Measurements from ENCODE around the gene HIRIP3. TPM values are rescaled to one million over a fixed set of nuclear protein-coding genes. Genes with fewer than 3 reads are reported as not detected.

HIRIP3 gene
- total RNA-seq, 4 donors from 2014 or later: 5.8 to 15.1 (median 13.1) TPM

DNA sequence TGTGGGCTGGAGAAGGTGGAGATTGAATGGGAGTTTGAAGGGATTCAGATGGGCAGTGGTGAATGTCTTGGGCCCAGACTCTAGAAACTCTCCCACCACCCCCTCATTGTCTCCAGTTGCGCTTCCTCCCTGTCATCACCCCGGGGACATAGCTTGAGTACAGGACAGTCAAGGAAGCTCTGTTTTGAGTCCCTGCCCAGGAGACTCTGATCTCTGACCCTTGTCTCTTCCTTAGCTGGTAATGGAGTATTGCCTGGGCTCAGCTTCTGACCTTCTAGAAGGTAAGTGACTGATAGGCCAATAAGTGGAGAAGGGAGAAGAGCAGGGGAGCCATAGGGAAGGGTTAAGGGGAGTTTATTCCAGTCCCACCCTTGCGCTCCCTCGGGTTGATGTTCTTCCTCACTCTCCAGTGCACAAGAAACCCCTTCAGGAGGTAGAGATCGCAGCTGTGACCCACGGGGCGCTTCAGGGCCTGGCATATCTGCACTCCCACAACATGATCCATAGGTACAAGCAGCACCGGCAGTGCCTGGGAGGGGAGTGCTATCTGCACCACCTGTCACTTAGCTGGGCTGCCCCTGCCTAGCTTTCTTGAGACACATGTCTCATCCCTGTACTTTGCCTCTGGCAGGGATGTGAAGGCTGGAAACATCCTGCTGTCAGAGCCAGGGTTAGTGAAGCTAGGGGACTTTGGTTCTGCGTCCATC is 16.7 kb downstream of the HIRIP3 start:
- H3K27me3 ChIP-seq: no peaks in the 10 kb centered on the region
- H3K4me1 ChIP-seq: peaks cover 0 to 32% (median 12%) of the 10 kb centered on the region in 4 donors
- H3K36me3 ChIP-seq: peaks cover 0 to 62% (median 0%) of the 10 kb centered on the region in 3 donors
- H3K27ac ChIP-seq: peak overlapping the region in 3 of 4 donors; percentile 2 to 63 (median 62)
- no peak for TF ChIP-seq POLR2A (IDR thresholded peaks at IDR 0.05)
- TF ChIP-seq, protein P1, sequence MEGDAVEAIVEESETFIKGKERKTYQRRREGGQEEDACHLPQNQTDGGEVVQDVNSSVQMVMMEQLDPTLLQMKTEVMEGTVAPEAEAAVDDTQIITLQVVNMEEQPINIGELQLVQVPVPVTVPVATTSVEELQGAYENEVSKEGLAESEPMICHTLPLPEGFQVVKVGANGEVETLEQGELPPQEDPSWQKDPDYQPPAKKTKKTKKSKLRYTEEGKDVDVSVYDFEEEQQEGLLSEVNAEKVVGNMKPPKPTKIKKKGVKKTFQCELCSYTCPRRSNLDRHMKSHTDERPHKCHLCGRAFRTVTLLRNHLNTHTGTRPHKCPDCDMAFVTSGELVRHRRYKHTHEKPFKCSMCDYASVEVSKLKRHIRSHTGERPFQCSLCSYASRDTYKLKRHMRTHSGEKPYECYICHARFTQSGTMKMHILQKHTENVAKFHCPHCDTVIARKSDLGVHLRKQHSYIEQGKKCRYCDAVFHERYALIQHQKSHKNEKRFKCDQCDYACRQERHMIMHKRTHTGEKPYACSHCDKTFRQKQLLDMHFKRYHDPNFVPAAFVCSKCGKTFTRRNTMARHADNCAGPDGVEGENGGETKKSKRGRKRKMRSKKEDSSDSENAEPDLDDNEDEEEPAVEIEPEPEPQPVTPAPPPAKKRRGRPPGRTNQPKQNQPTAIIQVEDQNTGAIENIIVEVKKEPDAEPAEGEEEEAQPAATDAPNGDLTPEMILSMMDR (IDR thresholded peaks at IDR 0.05): no peak
- H3K4me3 ChIP-seq: no peak overlapping the region
- H3K9me3 ChIP-seq: no peaks in the 10 kb centered on the region
- peak in 1 of 3 donors; percentile 62 for DNase-seq

DNA sequence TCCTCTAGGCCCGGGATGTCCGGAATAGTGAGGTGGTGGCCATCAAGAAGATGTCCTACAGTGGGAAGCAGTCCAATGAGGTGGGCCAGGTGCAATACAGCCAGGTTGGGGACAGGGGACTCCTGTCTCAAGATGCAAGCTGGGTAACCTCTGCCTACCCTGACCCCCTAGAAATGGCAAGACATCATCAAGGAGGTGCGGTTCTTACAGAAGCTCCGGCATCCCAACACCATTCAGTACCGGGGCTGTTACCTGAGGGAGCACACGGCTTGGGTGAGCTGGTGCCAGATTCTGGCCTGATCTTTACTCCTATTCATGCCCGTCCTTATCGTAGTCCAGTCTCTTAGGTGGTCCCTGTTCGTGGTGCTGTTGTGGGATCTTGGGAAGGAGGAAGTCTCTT is 17.3 kb downstream of the HIRIP3 start:
- Histone ChIP-seq H3K27ac (peak overlapping the region in 3 of 4 donors; percentile 2 to 63 (median 62)), H3K9me3 (no peaks in the 10 kb centered on the region), H3K36me3 (peaks cover 0 to 56% (median 0%) of the 10 kb centered on the region in 3 donors), H3K4me3 (no peak overlapping the region), H3K4me1 (peaks cover 0 to 35% (median 12%) of the 10 kb centered on the region in 4 donors), H3K27me3 (no peaks in the 10 kb centered on the region)
- no peak for TF ChIP-seq POLR2A (IDR thresholded peaks at IDR 0.05)
- TF ChIP-seq, protein P1 (IDR thresholded peaks at IDR 0.05): no peak
- DNase-seq: no peak

DNA sequence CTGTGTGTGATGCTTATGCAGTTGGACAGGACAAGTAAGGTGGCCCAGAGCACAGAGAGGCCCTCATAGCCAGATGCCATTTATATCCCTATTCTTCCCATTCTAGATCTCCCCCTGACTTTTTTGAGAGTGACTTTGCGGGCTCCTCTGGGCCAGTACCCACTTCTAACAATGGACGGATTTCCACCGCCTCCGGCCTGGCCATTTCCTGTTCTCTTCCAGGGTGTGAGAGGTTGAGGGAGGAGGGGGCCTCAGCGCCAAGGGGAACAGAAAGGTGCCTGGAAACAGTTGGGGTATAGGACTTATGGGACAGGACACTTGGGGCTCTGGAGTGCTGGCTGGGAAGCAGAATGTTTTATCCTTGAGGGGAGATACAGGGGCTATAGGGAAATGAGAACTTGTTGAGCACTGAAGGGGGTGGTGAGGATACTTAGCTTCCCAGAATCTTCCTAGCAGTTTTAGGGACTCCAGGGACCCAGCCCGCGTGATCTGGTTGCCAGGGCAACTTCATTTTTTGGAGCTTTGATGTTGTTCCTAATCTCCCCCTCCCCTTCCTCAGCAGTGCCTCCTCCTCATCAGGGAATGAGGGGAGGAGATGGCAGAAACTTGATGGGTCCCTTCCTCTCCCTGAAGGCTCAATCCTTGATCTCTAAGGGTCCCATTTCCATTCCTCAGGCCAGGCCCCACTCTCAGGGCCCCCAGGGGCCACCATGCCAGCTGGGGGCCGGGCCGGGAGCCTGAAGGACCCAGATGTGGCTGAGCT is 18.2 kb downstream of the HIRIP3 start:
- TF ChIP-seq, protein P1 (IDR thresholded peaks at IDR 0.05): no peak
- no peak for TF ChIP-seq POLR2A (IDR thresholded peaks at IDR 0.05)
- Histone ChIP-seq H3K36me3 (peaks cover 0 to 47% (median 0%) of the 10 kb centered on the region in 3 donors), H3K4me3 (peak overlapping the region in 1 of 4 donors; percentile 88), H3K4me1 (peaks cover 0 to 38% (median 12%) of the 10 kb centered on the region in 4 donors), H3K27ac (peak overlapping the region in 2 of 4 donors; percentile 62 to 63), H3K9me3 (no peaks in the 10 kb centered on the region), H3K27me3 (no peaks in the 10 kb centered on the region)
- no peak for DNase-seq

DNA sequence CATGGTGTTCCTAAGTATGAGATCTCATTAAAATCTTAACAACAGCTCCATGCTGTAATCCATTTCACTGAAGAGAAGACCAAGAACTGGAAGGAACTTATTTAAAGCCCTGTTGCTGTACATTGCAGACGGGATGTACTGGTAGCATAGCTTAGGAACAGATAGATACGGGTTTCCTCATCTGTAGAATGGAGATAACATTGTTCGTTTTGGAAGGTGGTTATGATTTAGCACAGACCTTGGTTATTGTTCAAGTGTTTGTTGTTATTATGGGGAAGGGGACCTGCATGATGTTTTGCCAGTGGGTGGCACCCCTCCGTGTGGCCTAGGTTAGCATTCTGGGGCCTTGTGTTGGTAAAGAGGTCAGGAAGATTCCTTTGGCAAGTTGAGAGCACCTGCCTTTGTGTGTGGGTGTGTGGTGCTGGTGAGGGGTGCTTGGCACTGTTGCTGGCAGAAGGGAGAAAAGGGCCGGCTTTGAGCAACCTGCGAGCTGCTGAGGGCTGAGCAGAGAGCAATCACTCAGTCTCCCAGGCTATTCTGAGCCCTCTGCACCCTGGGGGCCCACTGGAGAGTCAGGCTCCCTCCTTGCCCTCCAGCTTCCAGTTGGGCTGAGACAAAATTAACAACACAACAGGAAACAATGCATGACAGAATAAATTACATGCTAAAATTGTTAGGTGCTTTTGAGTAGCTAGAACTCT is 19.5 kb downstream of the HIRIP3 start:
- Histone ChIP-seq H3K4me3 (peak overlapping the region in 2 of 4 donors; percentile 72 to 88), H3K9me3 (no peaks in the 10 kb centered on the region), H3K27me3 (no peaks in the 10 kb centered on the region), H3K4me1 (peaks cover 0 to 38% (median 12%) of the 10 kb centered on the region in 4 donors), H3K36me3 (peaks cover 0 to 43% (median 0%) of the 10 kb centered on the region in 3 donors), H3K27ac (peak overlapping the region in 1 of 4 donors; percentile 47)
- DNase-seq: no peak
- TF ChIP-seq, protein P1 (IDR thresholded peaks at IDR 0.05): no peak
- TF ChIP-seq POLR2A (IDR thresholded peaks at IDR 0.05): no peak

DNA sequence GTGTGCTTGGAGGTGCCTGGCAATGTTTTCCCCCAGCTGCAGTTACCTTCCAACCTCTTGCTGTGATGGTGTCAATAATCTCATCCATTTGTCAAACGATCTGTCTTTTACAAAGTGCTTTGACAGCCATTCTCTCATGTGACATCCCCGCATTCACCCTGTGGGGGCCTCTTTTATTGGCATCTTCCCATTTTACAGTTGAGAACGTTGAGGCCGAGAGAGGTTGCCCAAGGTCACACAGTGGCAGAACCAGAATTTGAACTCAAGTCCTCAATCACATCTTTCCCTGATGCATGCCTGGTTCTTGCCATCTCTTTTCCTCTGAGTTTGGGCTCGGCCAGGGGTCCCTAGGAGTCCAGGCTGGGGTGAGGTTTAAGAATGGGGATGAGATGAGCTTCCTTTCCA is 20.3 kb downstream of the HIRIP3 start:
- H3K27ac ChIP-seq: peak overlapping the region in 2 of 4 donors; percentile 86 to 87

More for the DNA sequence above, 20.3 kb downstream of the HIRIP3 start:
- no peaks in the 10 kb centered on the region for H3K9me3 ChIP-seq
- TF ChIP-seq, protein P1 (IDR thresholded peaks at IDR 0.05): no peak
- TF ChIP-seq POLR2A (IDR thresholded peaks at IDR 0.05): no peak
- H3K27me3 ChIP-seq: no peaks in the 10 kb centered on the region
- DNase-seq: no peak
- peaks cover 0 to 38% (median 12%) of the 10 kb centered on the region in 4 donors for H3K4me1 ChIP-seq
- H3K4me3 ChIP-seq: peak overlapping the region in 3 of 4 donors; percentile 72 to 96 (median 88)
- peaks cover 0 to 34% (median 0%) of the 10 kb centered on the region in 3 donors for H3K36me3 ChIP-seq
